WTC11 (cell line): Measurements from ENCODE around the gene OPCML. TPM values are rescaled to one million over a fixed set of nuclear protein-coding genes. Genes with fewer than 3 reads are reported as not detected.

Source experiments
- ATAC-seq: fragments of 200-7000 bp; cut with Tn5 transposase; 2 replicates; pipeline ENCODE4 v1.10.0; 2021; ENCODE audit warnings: mild to moderate bottlenecking, moderate library complexity
- CTCF ChIA-PET: fragments of 300-600 bp; sonication (Branson Sonifier 250); formaldehyde crosslinking; loops from one replicate; lab custom pipeline; 2021; ENCODE audit warnings: antibody characterized with exemption; lab: Charles Lee
- POLR2A ChIA-PET: fragments of 350-600 bp; sonication (Branson Sonifier 250); formaldehyde crosslinking; loops from one replicate; lab custom pipeline; 2021; ENCODE audit warnings: antibody characterized with exemption; lab: Charles Lee
- DNase-seq: peaks from one replicate; pipeline ENCODE4 v3.0.0; 2021; ENCODE audit warnings: low spot score
- H3K27ac Mint-ChIP-seq: 2 replicates; pipeline ENCODE4 v1.8.0; 2021; ENCODE audit warnings: mixed read lengths
- H3K27me3 Mint-ChIP-seq: 2 replicates; pipeline ENCODE4 v1.8.0; 2021; ENCODE audit warnings: low read depth, mild to moderate bottlenecking, moderate library complexity, mixed read lengths
- H3K36me3 Mint-ChIP-seq: 2 replicates; pipeline ENCODE4 v1.8.0; 2021; ENCODE audit warnings: mixed read lengths
- H3K4me1 Mint-ChIP-seq: 2 replicates; pipeline ENCODE4 v1.8.0; 2022; ENCODE audit warnings: mixed read lengths
- H3K4me3 Mint-ChIP-seq: 2 replicates; pipeline ENCODE4 v1.8.0; 2021; ENCODE audit warnings: mild to moderate bottlenecking, moderate library complexity, mixed read lengths
- H3K9me3 Mint-ChIP-seq: 2 replicates; pipeline ENCODE4 v1.8.0; 2021; ENCODE audit warnings: mixed read lengths
- ARID4B ChIP-seq: sonication (generic); formaldehyde crosslinking; IDR thresholded peaks from 2 replicates; pipeline ENCODE4 v1.8.0; 2023; ENCODE audit warnings: missing genetic modification reagents, mild to moderate bottlenecking, borderline replicate concordance
- CTCF ChIP-seq: fragments of 200-600 bp; IDR thresholded peaks from 2 replicates; pipeline ENCODE4 v1.8.0; 2022; ENCODE audit warnings: antibody characterized with exemption
- ERG ChIP-seq: fragments of 250-450 bp; sonication (Bioruptor Pico); IDR thresholded peaks from 2 replicates; pipeline ENCODE4 v1.8.0; 2021; ENCODE audit warnings: mild to moderate bottlenecking
- ETV6 ChIP-seq: sonication (generic); formaldehyde crosslinking; IDR thresholded peaks from 2 replicates; pipeline ENCODE4 v1.8.1; 2022; ENCODE audit warnings: mild to moderate bottlenecking, missing genetic modification reagents
- GABPB1 ChIP-seq: sonication (generic); formaldehyde crosslinking; IDR thresholded peaks from 2 replicates; pipeline ENCODE4 v1.8.1; 2023; ENCODE audit warnings: mild to moderate bottlenecking, missing genetic modification reagents
- NFYB ChIP-seq: sonication (generic); formaldehyde crosslinking; conservative IDR thresholded peaks from 2 replicates; pipeline ENCODE4 v1.8.0; 2022; ENCODE audit warnings: low read depth, missing genetic modification reagents
- NR3C1 ChIP-seq: sonication (generic); formaldehyde crosslinking; conservative IDR thresholded peaks from 2 replicates; pipeline ENCODE4 v1.8.1; 2023; ENCODE audit warnings: low read depth, mild to moderate bottlenecking, missing genetic modification reagents
- TEAD1 ChIP-seq: sonication (generic); formaldehyde crosslinking; IDR thresholded peaks from 2 replicates; pipeline ENCODE4 v1.8.0; 2022; ENCODE audit warnings: mild to moderate bottlenecking, missing genetic modification reagents
- ZNF219 ChIP-seq: sonication (generic); formaldehyde crosslinking; IDR thresholded peaks from 2 replicates; pipeline ENCODE4 v1.8.0; 2023; ENCODE audit warnings: missing genetic modification reagents, mild to moderate bottlenecking, borderline replicate concordance
- ZNF281 ChIP-seq: sonication (generic); formaldehyde crosslinking; IDR thresholded peaks from 2 replicates; pipeline ENCODE4 v1.8.0; 2023; ENCODE audit warnings: mild to moderate bottlenecking, missing genetic modification reagents
- ZNF317 ChIP-seq: sonication (generic); formaldehyde crosslinking; IDR thresholded peaks from 2 replicates; pipeline ENCODE4 v1.8.1; 2023; ENCODE audit warnings: low read depth, mild to moderate bottlenecking, moderate library complexity, missing genetic modification reagents, borderline replicate concordance
- ZNF671 ChIP-seq: fragments of 250-450 bp; sonication (Bioruptor Pico); IDR thresholded peaks from 2 replicates; pipeline ENCODE4 v1.8.0; 2021; ENCODE audit warnings: mild to moderate bottlenecking
- total RNA-seq: library from RNA; stranded (reverse); gene quantifications from 3 replicates; pipeline ENCODE4 v1.2.3, GENCODE V29; 2021
- TF ChIP-seq, protein P1 (sequence below): sonication (generic); formaldehyde crosslinking; IDR thresholded peaks from 2 replicates; pipeline ENCODE4 v1.8.0; 2022; ENCODE audit warnings: mild to moderate bottlenecking, missing genetic modification reagents
- TF ChIP-seq, protein P2 (sequence below): fragments of 250-450 bp; sonication (Bioruptor Pico); IDR thresholded peaks from 2 replicates; pipeline ENCODE4 v2.1.2; 2022; ENCODE audit warnings: mild to moderate bottlenecking, moderate library complexity
- TF ChIP-seq, protein P3 (sequence below): sonication (generic); formaldehyde crosslinking; IDR thresholded peaks from 2 replicates; pipeline ENCODE4 v1.8.0; 2022; ENCODE audit warnings: mild to moderate bottlenecking, missing genetic modification reagents

Gene OPCML
- total RNA-seq, 1 experiment from 2014 or later: 1.5 TPM

DNA sequence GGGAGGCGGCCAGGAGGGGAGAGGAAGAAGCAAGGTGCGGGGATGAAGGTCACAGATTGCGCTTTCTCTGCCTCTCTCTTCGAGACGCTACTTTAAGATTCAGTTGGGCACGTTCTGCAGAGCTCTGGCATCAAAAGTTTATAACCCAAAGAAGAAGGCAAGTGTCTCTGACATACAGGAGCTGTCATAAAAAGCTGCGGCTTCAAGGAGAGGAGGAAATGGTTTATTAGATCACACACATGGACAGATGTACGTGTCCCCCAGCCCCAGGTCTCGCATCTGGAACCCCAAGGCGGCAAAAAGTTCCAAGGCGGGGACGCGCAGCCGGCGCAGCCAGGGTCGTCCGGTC lies 589.0 kb downstream of the OPCML start (continued):
- TF ChIP-seq ZNF281 (CRISPR knock-in tag): no peak
- no peak for TF ChIP-seq NR3C1 (CRISPR knock-in tag)
- TF ChIP-seq ZNF671 (CRISPR knock-in tag): no peak
- no peak for TF ChIP-seq ERG (CRISPR knock-in tag)
- TF ChIP-seq CTCF: no peak
- TF ChIP-seq, all 79 proteins: peak for 0

GRCh38 chr11:132942611-132943356 lies 589.5 kb downstream of the OPCML start:
- Mint-ChIP-seq H3K27me3 (peaks cover 49% of the 10 kb centered on the region), H3K36me3 (no peaks in the 10 kb centered on the region), H3K4me3 (peak overlapping the region; percentile 93), H3K9me3 (no peaks in the 10 kb centered on the region), H3K27ac (no peak overlapping the region), H3K4me1 (peaks cover 26% of the 10 kb centered on the region)
- ATAC-seq (peak; percentile 77), DNase-seq (peak; percentile 68)
- POLR2A ChIA-PET: interaction anchor here (1.2 kb wide), 1 partner anchor 121 kb away, joined by 6 read pairs; no protein-coding TSS in a partner anchor
- CTCF ChIA-PET: interaction anchor here (0.6 to 4.8 kb wide), 24 partner anchors 9 to 892 kb away, joined by 3 to 71 read pairs (median 4); no protein-coding TSS in a partner anchor
- 0 out of 2 replicates have a peak, but pooled peaks have one; percentile 24 for TF ChIP-seq ZNF219 (CRISPR knock-in tag)
- peak; percentile 44; the same call in 1 of the 2 replicates for TF ChIP-seq CTCF
- TF ChIP-seq NFYB (CRISPR knock-in tag): no peak
- peak; percentile 54; the same call in 1 of the 2 replicates for TF ChIP-seq ARID4B
- TF ChIP-seq, protein P1, sequence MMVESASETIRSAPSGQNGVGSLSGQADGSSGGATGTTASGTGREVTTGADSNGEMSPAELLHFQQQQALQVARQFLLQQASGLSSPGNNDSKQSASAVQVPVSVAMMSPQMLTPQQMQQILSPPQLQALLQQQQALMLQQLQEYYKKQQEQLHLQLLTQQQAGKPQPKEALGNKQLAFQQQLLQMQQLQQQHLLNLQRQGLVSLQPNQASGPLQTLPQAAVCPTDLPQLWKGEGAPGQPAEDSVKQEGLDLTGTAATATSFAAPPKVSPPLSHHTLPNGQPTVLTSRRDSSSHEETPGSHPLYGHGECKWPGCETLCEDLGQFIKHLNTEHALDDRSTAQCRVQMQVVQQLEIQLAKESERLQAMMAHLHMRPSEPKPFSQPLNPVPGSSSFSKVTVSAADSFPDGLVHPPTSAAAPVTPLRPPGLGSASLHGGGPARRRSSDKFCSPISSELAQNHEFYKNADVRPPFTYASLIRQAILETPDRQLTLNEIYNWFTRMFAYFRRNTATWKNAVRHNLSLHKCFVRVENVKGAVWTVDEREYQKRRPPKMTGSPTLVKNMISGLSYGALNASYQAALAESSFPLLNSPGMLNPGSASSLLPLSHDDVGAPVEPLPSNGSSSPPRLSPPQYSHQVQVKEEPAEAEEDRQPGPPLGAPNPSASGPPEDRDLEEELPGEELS: 0 out of 2 replicates have a peak, but pooled peaks have one; percentile 54
- TF ChIP-seq ETV6 (CRISPR knock-in tag): peak; percentile 30; the same call in 1 of the 2 replicates
- no peak for TF ChIP-seq ZNF317 (CRISPR knock-in tag)
- peak; percentile 27; the same call in 1 of the 2 replicates for TF ChIP-seq TEAD1 (CRISPR knock-in tag)
- TF ChIP-seq GABPB1 (CRISPR knock-in tag): no peak
- TF ChIP-seq, protein P2, sequence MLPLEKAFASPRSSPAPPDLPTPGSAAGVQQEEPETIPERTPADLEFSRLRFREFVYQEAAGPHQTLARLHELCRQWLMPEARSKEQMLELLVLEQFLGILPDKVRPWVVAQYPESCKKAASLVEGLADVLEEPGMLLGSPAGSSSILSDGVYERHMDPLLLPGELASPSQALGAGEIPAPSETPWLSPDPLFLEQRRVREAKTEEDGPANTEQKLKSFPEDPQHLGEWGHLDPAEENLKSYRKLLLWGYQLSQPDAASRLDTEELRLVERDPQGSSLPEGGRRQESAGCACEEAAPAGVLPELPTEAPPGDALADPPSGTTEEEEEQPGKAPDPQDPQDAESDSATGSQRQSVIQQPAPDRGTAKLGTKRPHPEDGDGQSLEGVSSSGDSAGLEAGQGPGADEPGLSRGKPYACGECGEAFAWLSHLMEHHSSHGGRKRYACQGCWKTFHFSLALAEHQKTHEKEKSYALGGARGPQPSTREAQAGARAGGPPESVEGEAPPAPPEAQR (CRISPR knock-in tag): no peak
- TF ChIP-seq, protein P3, sequence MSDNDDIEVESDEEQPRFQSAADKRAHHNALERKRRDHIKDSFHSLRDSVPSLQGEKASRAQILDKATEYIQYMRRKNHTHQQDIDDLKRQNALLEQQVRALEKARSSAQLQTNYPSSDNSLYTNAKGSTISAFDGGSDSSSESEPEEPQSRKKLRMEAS (CRISPR knock-in tag): peak; percentile 72
